Calu3 (cell line): ENCODE measurements around the gene ISYNA1. TPM values are rescaled to one million over a fixed set of nuclear protein-coding genes. Genes with fewer than 3 reads are reported as not detected.

Source experiments
- BruUV-seq: library from RNA; stranded (reverse); fragments of 400-500 nt; replicated peaks from 2 replicates; lab custom pipeline; 2021; lab: Mats Ljungman, UMichigan
- CTCF ChIA-PET: fragments of 300-600 bp; sonication (Branson Sonifier 250); formaldehyde crosslinking; loops from one replicate; lab custom pipeline; 2022; ENCODE audit warnings: antibody characterized with exemption; lab: Charles Lee
- DNase-seq: peaks from one replicate; pipeline ENCODE4 v3.0.0; 2022
- H3K27ac Mint-ChIP-seq: one replicate; pipeline ENCODE4 v1.8.0; 2022; ENCODE audit warnings: mixed read lengths; ENCODE audit not compliant: unreplicated experiment
- H3K27me3 Mint-ChIP-seq: one replicate; pipeline ENCODE4 v1.8.0; 2022; ENCODE audit warnings: mixed read lengths; ENCODE audit not compliant: unreplicated experiment
- H3K36me3 Mint-ChIP-seq: one replicate; pipeline ENCODE4 v1.8.0; 2022; ENCODE audit warnings: mild to moderate bottlenecking, moderate library complexity, mixed read lengths; ENCODE audit not compliant: insufficient read depth, unreplicated experiment
- H3K4me1 Mint-ChIP-seq: one replicate; pipeline ENCODE4 v1.8.0; 2022; ENCODE audit warnings: mild to moderate bottlenecking, low read depth, mixed read lengths; ENCODE audit not compliant: unreplicated experiment
- H3K4me3 Mint-ChIP-seq: one replicate; pipeline ENCODE4 v1.8.0; 2022; ENCODE audit warnings: mild to moderate bottlenecking, low read depth, moderate library complexity, mixed read lengths; ENCODE audit not compliant: unreplicated experiment
- H3K9me3 Mint-ChIP-seq: one replicate; pipeline ENCODE4 v1.8.0; 2022; ENCODE audit warnings: low read depth, mixed read lengths; ENCODE audit not compliant: unreplicated experiment
- intact Hi-C: fragments of 100-400 bp; cut with micrococcal nuclease; formaldehyde crosslinking; loops from one replicate; pipeline ENCODE4 v1.10.0; 2022; ENCODE audit not compliant: unreplicated experiment
- total RNA-seq: library from RNA; stranded (reverse); gene quantifications from 2 replicates; pipeline ENCODE4 v1.2.3, GENCODE V29; 2022
- TF ChIP-seq, protein P1 (sequence below): fragments of 200-600 bp; IDR thresholded peaks from one replicate; pipeline ENCODE4 v1.8.0; 2022; ENCODE audit warnings: antibody characterized with exemption; ENCODE audit not compliant: unreplicated experiment

Gene ISYNA1
- total RNA-seq, 1 experiment from 2014 or later = 94.9 TPM

DNA sequence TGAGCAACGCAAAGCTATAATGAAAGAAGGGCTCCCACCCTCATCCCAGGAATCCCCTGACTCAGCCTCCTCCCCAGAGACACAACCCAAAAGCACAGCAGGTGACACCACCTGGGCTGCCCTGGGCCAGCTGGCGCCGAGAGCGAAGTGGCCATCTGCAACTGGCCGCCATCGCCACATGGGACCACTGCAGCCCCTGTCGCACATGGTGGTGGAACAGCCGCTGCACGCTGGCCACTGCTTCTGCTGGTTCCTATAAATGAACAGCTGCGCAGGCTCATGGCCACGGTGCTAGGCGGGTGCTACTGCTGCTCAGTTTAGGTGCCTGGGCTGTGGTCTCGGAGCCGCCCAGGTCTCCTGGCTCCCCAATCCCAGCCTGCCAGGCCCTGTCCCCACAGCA lies 11.6 kb upstream of the ISYNA1 start:
- Mint-ChIP-seq H3K4me1 (no peaks in the 10 kb centered on the region), H3K27ac (no peak overlapping the region), H3K27me3 (no peaks in the 10 kb centered on the region), H3K36me3 (peaks cover 24% of the 10 kb centered on the region), H3K9me3 (no peaks in the 10 kb centered on the region), H3K4me3 (no peak overlapping the region)
- BruUV-seq = no TSS peak
- TF ChIP-seq, protein P1, sequence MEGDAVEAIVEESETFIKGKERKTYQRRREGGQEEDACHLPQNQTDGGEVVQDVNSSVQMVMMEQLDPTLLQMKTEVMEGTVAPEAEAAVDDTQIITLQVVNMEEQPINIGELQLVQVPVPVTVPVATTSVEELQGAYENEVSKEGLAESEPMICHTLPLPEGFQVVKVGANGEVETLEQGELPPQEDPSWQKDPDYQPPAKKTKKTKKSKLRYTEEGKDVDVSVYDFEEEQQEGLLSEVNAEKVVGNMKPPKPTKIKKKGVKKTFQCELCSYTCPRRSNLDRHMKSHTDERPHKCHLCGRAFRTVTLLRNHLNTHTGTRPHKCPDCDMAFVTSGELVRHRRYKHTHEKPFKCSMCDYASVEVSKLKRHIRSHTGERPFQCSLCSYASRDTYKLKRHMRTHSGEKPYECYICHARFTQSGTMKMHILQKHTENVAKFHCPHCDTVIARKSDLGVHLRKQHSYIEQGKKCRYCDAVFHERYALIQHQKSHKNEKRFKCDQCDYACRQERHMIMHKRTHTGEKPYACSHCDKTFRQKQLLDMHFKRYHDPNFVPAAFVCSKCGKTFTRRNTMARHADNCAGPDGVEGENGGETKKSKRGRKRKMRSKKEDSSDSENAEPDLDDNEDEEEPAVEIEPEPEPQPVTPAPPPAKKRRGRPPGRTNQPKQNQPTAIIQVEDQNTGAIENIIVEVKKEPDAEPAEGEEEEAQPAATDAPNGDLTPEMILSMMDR = no peak
- DNase-seq = no peak
- CTCF ChIA-PET = no interaction called here
- intact Hi-C loops = no loop called here

DNA sequence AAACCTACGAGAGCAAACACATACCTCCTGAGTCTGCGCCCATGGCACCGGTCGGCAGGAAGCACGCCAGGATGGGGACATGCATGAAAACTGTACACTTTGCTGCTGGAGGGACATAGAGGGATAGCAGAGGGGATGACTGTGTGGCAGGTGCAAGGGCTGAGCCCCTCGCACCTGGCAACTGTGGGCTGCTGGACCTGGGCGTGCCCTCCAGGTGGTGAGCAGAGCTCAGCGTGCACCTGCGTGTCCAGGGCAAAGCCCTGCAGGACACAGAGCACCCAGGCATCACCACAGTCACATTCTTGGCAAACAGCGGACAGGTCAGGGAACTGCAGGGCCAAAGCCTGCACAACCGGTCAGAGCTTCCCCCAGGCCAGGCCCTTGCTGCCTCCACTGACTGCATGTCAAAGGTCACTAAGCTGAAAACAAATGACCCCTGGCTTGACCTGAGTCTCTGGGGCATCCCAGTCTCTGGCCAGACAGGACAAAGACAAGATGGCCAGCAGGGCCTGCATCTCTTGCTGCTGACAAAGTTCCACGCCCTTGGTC lies 9.0 kb upstream of the ISYNA1 start:
- no peak for DNase-seq
- no TSS peak for BruUV-seq
- intact Hi-C loops = no loop called here
- H3K9me3 Mint-ChIP-seq = peaks cover 2% of the 10 kb centered on the region
- H3K4me3 Mint-ChIP-seq = no peak overlapping the region
- no peak overlapping the region for H3K27ac Mint-ChIP-seq
- CTCF ChIA-PET = no interaction called here
- H3K36me3 Mint-ChIP-seq = peaks cover 27% of the 10 kb centered on the region
- H3K4me1 Mint-ChIP-seq = peaks cover 9% of the 10 kb centered on the region
- no peaks in the 10 kb centered on the region for H3K27me3 Mint-ChIP-seq
- TF ChIP-seq, protein P1 = no peak

DNA sequence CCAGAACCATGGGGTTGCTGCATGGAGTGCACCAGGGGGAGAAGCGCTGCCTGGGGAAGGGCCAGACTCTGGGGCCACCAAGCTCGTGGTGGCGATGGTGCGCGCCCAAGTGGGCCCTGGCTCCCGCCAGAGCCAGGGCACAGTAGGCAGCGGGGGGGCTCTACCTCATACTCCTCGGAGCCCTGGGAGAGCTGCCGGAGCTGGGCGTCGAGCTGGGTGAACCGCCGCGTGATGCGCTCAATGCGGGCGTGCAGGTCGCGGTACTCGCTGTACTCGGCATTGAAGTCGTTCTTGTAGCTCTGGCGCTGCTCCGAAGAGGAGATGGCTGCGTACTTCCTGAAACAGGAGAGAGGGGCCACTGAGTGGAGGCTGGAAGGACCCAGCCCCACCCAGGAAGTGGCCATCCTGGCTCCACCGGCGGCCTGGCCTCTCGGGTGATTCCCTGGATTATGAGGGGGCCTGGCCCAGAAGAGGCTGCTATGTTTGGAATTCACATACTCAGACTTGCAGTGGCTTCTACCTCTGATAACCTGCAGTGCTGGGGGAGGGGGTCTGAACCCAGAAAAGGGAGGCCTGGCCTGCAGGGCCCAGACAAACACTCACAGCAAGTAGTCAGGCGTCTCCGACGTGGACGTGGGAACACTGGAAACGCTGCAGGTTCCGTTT lies 8.3 kb upstream of the ISYNA1 start:
- BruUV-seq = no TSS peak
- no peaks in the 10 kb centered on the region for H3K27me3 Mint-ChIP-seq
- no peak overlapping the region for H3K27ac Mint-ChIP-seq
- H3K4me1 Mint-ChIP-seq = peaks cover 9% of the 10 kb centered on the region
- peaks cover 2% of the 10 kb centered on the region for H3K9me3 Mint-ChIP-seq
- TF ChIP-seq, protein P1 = no peak
- no peak overlapping the region for H3K4me3 Mint-ChIP-seq
- no peak for DNase-seq
- intact Hi-C loops = no loop called here
- peaks cover 27% of the 10 kb centered on the region for H3K36me3 Mint-ChIP-seq
- CTCF ChIA-PET = no interaction called here

DNA sequence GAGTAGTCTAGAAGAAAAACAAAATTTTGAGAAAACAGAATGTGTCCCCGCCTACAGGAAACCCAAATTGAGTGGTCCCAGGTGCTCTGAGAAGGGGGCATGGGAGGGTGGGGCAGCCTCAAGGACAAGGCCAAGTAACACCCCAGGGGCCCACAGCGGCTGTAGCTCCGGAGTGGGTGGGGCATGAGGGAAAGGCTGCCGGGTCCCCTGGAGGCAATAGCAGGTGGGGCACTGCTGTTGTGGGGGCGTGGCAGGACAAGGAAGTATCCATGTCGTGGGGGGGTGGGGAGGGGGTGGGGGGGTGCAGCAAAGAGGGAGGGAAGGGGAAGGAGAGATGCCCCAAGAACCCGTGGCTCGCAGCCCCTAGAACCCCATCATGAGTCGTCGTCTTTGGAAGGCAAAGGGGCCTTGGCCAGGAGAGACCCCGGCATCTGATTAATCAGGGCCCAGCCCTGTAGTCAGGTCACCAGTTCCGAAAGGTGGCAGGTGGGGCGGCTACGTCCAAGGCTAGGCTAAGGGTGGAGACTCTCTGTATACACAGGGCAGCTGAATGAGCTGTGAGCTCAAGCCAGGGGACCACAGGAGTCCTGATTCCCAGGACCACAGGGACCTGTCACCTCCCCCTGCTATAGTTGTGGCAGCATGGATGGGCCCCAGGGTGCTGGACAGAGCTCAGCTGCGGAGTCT lies 7.5 kb upstream of the ISYNA1 start:
- no peak overlapping the region for H3K4me3 Mint-ChIP-seq
- no peak for DNase-seq
- TF ChIP-seq, protein P1 = no peak
- H3K9me3 Mint-ChIP-seq = peaks cover 2% of the 10 kb centered on the region
- H3K36me3 Mint-ChIP-seq = peaks cover 26% of the 10 kb centered on the region
- no TSS peak for BruUV-seq
- H3K4me1 Mint-ChIP-seq = peaks cover 15% of the 10 kb centered on the region
- H3K27me3 Mint-ChIP-seq = no peaks in the 10 kb centered on the region
- CTCF ChIA-PET = interaction anchor here (0.6 kb wide), 1 partner anchor 16 kb away, joined by 3 read pairs; no protein-coding TSS in a partner anchor
- no peak overlapping the region for H3K27ac Mint-ChIP-seq
- intact Hi-C loops = no loop called here
